ENCODE results near the gene VPS13A.

The VPS13A gene

DNA sequence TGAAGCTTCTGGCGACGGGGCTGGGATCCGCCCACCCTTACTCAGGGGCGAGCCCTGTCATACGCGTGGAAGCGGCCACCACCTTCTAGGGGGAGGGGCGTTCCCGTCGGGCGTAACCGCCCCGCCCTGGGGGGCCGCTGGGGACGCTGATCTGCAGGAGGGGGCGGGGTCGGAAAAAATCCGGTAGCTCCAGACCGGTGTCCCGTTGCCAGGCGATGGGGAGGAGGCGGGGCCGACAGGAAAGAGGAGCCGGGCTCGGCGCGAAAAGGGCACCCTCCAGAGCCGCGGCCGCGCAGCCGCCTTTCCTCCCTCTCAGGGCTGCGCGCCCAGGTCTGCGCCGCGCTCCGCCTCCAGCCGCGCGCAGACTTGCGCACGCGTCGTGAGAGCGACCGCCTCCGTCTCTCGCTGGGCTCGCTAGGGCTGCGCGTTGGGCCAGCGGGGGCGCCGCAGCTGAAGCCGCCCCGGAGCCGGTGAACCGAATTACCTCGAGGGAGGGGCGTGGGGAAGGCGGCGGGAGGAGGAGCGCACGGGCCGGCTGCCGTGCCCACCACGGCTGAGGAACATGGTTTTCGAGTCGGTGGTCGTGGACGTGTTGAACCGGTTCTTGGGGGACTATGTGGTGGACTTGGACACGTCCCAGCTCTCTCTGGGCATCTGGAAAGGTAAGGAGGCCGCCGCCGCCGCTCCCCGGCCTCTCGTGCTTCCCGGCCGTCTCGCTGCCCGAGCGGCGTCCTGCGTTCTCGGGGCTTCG, at the start of gene VPS13A:
TSS of gene VPS13A (plus strand) at position 392 of the 751 bp plus-strand sequence. CDS start at position 563, 171 bp downstream.
- H3K36me3 ChIP-seq (ENCODE audit: control insufficient read depth, insufficient read depth, low read length): no peaks in the 10 kb centered on the region
- H3K9ac ChIP-seq (ENCODE audit: low read depth, low read length): peak within 1 kb of the TSS; percentile 72
- no peaks in the 10 kb centered on the region for H3K4me1 ChIP-seq (ENCODE audit: control insufficient read depth, insufficient read depth, low read length)
- H3K9me3 ChIP-seq (ENCODE audit: control insufficient read depth, insufficient read depth, low read length): no peaks in the 10 kb centered on the region
- peaks cover 3% of the 10 kb centered on the region for H3K27me3 ChIP-seq (ENCODE audit: control insufficient read depth, insufficient read depth, low read length)
- H3K4me3 ChIP-seq (ENCODE audit: low read depth, low read length): peak within 1 kb of the TSS; percentile 86

DNA sequence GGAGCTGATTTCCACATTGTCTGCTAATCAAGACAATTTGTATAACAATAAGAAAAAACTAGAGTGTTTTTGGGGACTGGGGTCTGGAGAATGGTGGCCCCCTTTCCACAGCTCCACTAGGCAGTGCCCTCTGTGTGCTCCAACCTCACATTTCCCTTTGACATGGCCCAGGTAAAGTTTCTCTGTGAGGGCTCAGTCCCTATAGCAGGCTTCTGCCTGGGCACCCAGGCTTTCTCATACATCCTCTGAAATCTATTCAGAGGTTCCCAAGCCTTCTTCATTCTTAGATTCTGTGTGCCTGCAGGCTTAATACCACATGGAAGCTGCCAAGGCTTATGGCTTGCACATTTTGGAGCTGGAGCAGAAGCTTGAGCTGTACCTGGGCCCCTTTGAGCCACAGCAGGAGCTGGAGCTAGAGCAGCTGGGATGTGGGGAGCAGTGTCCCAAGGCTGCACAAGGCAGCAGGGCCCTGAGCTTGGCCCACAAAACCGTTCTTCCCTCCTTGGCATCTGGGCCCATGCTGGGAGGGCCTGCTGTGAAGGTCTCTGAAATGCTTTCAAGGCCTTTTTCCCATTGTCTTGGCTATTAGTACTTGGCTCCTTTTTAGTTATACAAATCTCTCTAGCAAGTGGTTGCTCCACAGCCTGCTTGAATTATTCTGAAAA, 49.1 kb upstream of the VPS13A start:
- H3K4me1 ChIP-seq (ENCODE audit: control insufficient read depth, insufficient read depth, low read length): peaks cover 12% of the 10 kb centered on the region
- no peak overlapping the region for H3K9ac ChIP-seq (ENCODE audit: low read depth, low read length)
- H3K4me3 ChIP-seq (ENCODE audit: low read depth, low read length): no peak overlapping the region
- H3K27me3 ChIP-seq (ENCODE audit: control insufficient read depth, insufficient read depth, low read length): no peaks in the 10 kb centered on the region
- H3K36me3 ChIP-seq (ENCODE audit: control insufficient read depth, insufficient read depth, low read length): no peaks in the 10 kb centered on the region
- H3K9me3 ChIP-seq (ENCODE audit: control insufficient read depth, insufficient read depth, low read length): peaks cover 2% of the 10 kb centered on the region

DNA sequence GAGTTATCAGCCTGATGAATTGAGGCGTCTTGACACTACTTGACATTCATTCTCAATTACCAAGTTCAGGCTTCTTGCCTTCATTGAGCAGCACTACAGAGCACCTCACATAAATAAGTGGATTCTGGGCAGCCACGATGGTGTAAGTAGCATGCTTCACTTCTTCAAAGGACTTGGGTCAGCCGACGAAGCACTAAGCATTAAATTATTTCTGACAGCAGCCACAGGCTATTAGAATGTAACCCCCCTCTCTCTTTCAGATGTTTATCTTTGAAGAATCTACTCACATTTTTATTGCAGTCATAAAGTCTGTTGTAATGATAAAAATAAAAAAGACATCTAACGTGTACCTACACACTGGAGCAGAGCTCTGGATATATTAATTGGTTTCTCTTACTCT, 45.9 kb upstream of the VPS13A start:
- Histone ChIP-seq H3K4me3 (ENCODE audit: low read depth, low read length) (no peak overlapping the region), H3K36me3 (ENCODE audit: control insufficient read depth, insufficient read depth, low read length) (no peaks in the 10 kb centered on the region), H3K9me3 (ENCODE audit: control insufficient read depth, insufficient read depth, low read length) (no peaks in the 10 kb centered on the region)

DNA sequence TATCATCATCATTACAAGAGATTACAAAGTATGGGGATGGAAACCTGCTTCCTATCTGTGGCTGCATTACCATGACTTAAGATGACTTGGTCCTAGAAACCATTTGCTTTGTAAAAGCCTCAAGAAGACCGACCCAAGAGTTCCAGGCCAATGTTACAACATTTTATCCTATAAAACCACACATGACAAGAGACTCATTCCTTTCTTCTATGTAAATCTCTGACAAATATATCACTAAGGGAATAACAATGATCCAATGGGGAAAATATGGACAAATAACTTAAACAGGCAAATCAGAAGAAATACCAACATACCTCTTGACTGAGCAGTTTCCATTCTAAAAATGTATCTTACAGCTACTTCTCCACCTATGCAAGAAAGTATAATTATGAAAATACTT, 44.3 kb upstream of the VPS13A start:
- no peak overlapping the region for H3K9ac ChIP-seq (ENCODE audit: low read depth, low read length)
- no peaks in the 10 kb centered on the region for H3K36me3 ChIP-seq (ENCODE audit: control insufficient read depth, insufficient read depth, low read length)
- H3K4me1 ChIP-seq (ENCODE audit: control insufficient read depth, insufficient read depth, low read length): peaks cover 3% of the 10 kb centered on the region
- H3K4me3 ChIP-seq (ENCODE audit: low read depth, low read length): no peak overlapping the region
- H3K9me3 ChIP-seq (ENCODE audit: control insufficient read depth, insufficient read depth, low read length): no peaks in the 10 kb centered on the region
- H3K27me3 ChIP-seq (ENCODE audit: control insufficient read depth, insufficient read depth, low read length): no peaks in the 10 kb centered on the region

More for the DNA sequence above, 45.9 kb upstream of the VPS13A start:
- Histone ChIP-seq H3K4me1 (ENCODE audit: control insufficient read depth, insufficient read depth, low read length) (peaks cover 12% of the 10 kb centered on the region), H3K9ac (ENCODE audit: low read depth, low read length) (no peak overlapping the region), H3K27me3 (ENCODE audit: control insufficient read depth, insufficient read depth, low read length) (no peaks in the 10 kb centered on the region)

DNA sequence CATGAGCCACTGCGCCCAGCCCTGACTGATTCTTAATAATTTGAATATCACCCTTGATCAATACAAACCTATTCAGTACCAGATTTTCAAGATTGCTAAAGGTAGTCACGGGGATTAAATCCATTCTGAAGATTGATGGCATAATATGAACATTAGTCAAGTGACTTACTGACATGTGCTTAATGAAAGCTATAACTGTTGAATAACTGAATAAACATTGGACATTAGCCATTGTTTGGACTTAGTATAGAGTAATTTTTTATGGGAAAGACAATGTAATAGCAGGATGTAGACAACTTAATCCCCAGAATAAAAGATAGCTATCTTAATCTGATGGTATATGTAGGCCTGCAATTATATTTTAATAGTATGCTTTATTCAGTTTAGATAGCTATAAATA, 35.0 kb upstream of the VPS13A start:
- Histone ChIP-seq H3K4me3 (ENCODE audit: low read depth, low read length) (no peak overlapping the region), H3K9me3 (ENCODE audit: control insufficient read depth, insufficient read depth, low read length) (no peaks in the 10 kb centered on the region), H3K9ac (ENCODE audit: low read depth, low read length) (no peak overlapping the region), H3K4me1 (ENCODE audit: control insufficient read depth, insufficient read depth, low read length) (no peaks in the 10 kb centered on the region), H3K36me3 (ENCODE audit: control insufficient read depth, insufficient read depth, low read length) (no peaks in the 10 kb centered on the region), H3K27me3 (ENCODE audit: control insufficient read depth, insufficient read depth, low read length) (no peaks in the 10 kb centered on the region)

DNA sequence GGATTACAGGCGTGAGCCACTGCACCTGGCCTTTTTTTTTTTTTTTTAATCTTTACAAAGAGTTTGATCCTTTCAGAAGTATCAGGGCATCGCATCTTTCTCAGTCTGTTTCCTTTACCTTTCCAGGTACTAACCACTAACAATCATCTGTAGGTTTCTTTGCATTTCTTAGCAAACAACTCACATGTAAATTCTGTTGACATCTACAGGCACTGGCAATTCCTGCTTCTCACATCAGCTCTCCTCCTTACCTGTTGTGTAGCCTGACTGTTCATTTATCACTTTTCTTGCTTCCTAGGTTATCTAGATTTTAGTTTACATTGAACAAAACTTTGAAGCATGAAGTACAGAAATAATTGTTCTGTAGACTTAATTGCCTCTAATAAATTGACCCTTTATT, 27.5 kb upstream of the VPS13A start:
- no peak overlapping the region for H3K9ac ChIP-seq (ENCODE audit: low read depth, low read length)
- no peaks in the 10 kb centered on the region for H3K36me3 ChIP-seq (ENCODE audit: control insufficient read depth, insufficient read depth, low read length)
- no peak overlapping the region for H3K4me3 ChIP-seq (ENCODE audit: low read depth, low read length)
- peaks cover 5% of the 10 kb centered on the region for H3K4me1 ChIP-seq (ENCODE audit: control insufficient read depth, insufficient read depth, low read length)
- H3K27me3 ChIP-seq (ENCODE audit: control insufficient read depth, insufficient read depth, low read length): no peaks in the 10 kb centered on the region
- no peaks in the 10 kb centered on the region for H3K9me3 ChIP-seq (ENCODE audit: control insufficient read depth, insufficient read depth, low read length)

DNA sequence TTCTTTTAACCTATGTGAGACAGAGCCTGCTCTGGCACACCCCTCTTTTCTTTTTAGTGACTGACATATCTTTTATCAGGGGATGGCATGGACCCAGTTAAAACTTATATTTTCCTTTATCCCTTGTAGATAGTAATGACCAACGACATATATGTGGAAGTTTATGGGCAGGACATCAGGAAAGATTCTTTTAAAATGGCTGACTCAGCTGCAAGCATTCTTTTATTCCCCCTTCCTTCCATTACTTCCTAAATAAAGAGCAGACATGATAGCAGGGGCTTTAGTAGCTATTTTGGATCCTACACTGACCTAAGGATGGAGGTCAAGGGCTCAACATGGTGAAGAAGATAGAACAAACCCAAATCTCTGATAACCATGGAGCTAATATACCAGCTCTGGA, 25.0 kb upstream of the VPS13A start:
- H3K27me3 ChIP-seq (ENCODE audit: control insufficient read depth, insufficient read depth, low read length): no peaks in the 10 kb centered on the region
- H3K4me1 ChIP-seq (ENCODE audit: control insufficient read depth, insufficient read depth, low read length): peaks cover 5% of the 10 kb centered on the region
- no peak overlapping the region for H3K4me3 ChIP-seq (ENCODE audit: low read depth, low read length)
- no peak overlapping the region for H3K9ac ChIP-seq (ENCODE audit: low read depth, low read length)
- no peaks in the 10 kb centered on the region for H3K36me3 ChIP-seq (ENCODE audit: control insufficient read depth, insufficient read depth, low read length)
- no peaks in the 10 kb centered on the region for H3K9me3 ChIP-seq (ENCODE audit: control insufficient read depth, insufficient read depth, low read length)

DNA sequence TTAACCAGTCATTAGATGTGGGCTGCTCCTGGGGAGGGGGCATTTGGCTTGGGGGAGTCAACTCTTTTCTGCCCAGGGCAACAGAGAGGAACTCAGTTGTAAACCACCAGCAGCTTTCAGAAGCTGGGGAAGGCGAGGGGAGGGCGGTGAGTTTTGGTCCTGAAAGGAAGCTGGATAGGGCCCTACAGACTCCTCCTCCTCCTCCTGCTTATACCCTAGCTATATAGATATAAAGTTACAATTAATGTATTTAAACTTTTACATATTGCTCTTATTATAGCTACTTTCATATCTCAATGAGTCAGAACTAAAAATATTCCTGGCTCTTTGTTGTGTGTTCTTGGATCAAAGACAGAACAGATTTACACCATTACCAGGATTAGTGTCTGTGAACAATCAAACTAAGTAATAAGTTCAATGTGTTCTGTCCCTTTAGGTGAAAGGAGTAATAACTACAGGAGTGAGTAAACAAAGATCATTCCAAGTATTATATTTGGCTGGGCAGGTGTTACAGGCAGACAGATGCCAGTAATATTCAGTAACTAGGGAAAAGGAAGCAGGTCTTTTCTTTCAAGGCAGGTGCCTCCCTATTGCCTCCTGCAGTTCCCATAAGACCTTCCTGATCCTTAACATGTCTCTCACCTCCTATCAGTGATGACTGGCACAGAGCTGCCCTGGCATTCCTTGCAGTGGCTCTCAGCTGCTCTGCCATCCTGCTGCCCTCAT, 20.5 kb upstream of the VPS13A start:
- Histone ChIP-seq H3K4me3 (ENCODE audit: low read depth, low read length) (no peak overlapping the region), H3K9me3 (ENCODE audit: control insufficient read depth, insufficient read depth, low read length) (no peaks in the 10 kb centered on the region), H3K27me3 (ENCODE audit: control insufficient read depth, insufficient read depth, low read length) (no peaks in the 10 kb centered on the region), H3K36me3 (ENCODE audit: control insufficient read depth, insufficient read depth, low read length) (no peaks in the 10 kb centered on the region), H3K9ac (ENCODE audit: low read depth, low read length) (no peak overlapping the region), H3K4me1 (ENCODE audit: control insufficient read depth, insufficient read depth, low read length) (no peaks in the 10 kb centered on the region)

DNA sequence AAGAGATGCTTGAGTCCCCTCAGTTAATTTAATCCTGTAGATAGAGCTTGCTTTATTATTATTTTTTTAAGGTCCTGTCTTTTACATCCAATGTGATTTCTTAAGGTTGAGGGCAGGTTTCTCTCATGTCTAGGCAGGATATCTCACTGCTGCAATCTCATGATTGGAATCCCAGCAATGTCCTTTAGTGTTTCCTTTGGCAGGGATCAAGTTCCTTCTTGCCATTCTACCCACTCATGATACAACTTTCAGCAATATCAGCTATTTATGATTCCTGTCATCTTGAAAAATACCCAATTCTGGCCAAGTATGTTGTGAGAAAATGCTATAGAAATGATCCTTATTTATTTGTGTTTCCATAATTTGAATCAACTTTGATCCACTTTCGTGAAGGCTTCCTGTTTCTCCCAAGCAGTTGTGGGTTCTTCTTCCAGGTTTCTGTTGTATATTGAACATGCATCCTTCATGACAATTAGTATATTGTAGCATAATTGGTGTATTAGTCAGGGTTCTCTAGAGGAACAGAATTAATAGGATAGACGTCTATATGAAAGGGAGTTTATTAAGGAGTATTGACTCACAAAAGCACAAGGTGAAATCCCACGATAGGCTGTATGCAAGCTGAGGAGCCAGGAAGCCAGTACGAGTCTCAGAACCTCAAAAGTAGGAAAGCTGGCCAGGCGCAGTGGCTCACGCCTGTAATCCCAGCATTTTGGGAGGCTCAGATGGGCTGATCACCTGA, 18.4 kb upstream of the VPS13A start:
- Histone ChIP-seq H3K27me3 (ENCODE audit: control insufficient read depth, insufficient read depth, low read length) (no peaks in the 10 kb centered on the region), H3K9me3 (ENCODE audit: control insufficient read depth, insufficient read depth, low read length) (no peaks in the 10 kb centered on the region), H3K4me1 (ENCODE audit: control insufficient read depth, insufficient read depth, low read length) (no peaks in the 10 kb centered on the region), H3K9ac (ENCODE audit: low read depth, low read length) (no peak overlapping the region), H3K4me3 (ENCODE audit: low read depth, low read length) (no peak overlapping the region), H3K36me3 (ENCODE audit: control insufficient read depth, insufficient read depth, low read length) (no peaks in the 10 kb centered on the region)

DNA sequence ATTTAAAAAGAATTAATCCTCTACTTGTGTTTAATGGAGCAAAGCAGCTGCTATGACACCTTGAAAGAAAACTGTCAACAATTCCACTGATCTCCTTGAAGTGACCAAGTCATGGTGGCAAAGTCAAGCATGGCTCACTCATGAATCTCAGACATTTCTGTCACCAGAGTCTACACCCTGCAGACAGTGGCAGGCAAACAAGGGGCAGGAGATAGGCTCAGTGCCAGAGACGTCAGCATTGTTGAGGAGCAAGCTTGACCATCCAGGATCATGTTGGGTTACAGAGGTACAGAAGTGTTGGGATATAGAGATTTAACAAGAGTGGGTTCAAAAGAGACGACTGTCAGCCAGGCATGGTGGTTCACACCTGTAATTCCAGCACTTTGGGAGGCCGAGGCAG, 16.1 kb upstream of the VPS13A start:
- no peaks in the 10 kb centered on the region for H3K36me3 ChIP-seq (ENCODE audit: control insufficient read depth, insufficient read depth, low read length)
- H3K4me3 ChIP-seq (ENCODE audit: low read depth, low read length): no peak overlapping the region
- no peaks in the 10 kb centered on the region for H3K9me3 ChIP-seq (ENCODE audit: control insufficient read depth, insufficient read depth, low read length)
- H3K4me1 ChIP-seq (ENCODE audit: control insufficient read depth, insufficient read depth, low read length): no peaks in the 10 kb centered on the region
- H3K27me3 ChIP-seq (ENCODE audit: control insufficient read depth, insufficient read depth, low read length): no peaks in the 10 kb centered on the region
- H3K9ac ChIP-seq (ENCODE audit: low read depth, low read length): no peak overlapping the region

DNA sequence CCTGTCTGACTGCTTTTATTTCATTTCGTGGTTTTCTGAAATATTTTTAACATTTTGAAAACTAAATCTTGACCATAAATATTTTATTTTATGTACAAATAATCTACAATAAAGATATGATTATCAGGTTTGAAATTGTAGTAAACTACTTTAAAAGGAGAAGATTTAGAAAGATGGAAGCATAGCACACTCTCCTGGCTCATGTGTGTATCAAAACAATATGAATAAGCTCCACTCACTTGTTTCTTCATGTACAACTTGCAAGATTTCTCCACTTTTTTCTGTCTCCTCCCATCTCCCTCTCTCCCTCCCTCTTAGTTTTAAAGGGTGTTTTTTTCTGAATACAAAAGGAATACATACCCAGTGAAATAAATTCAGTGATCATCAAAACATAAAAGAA, 15.4 kb upstream of the VPS13A start:
- no peak overlapping the region for H3K4me3 ChIP-seq (ENCODE audit: low read depth, low read length)
- H3K27me3 ChIP-seq (ENCODE audit: control insufficient read depth, insufficient read depth, low read length): no peaks in the 10 kb centered on the region
- H3K4me1 ChIP-seq (ENCODE audit: control insufficient read depth, insufficient read depth, low read length): peaks cover 5% of the 10 kb centered on the region
- no peaks in the 10 kb centered on the region for H3K9me3 ChIP-seq (ENCODE audit: control insufficient read depth, insufficient read depth, low read length)
- no peak overlapping the region for H3K9ac ChIP-seq (ENCODE audit: low read depth, low read length)
- H3K36me3 ChIP-seq (ENCODE audit: control insufficient read depth, insufficient read depth, low read length): no peaks in the 10 kb centered on the region
